ENCODE data around the gene IMMP1L. TPM values are rescaled to one million over a fixed set of nuclear protein-coding genes. Genes with fewer than 3 reads are reported as not detected.

IMMP1L gene
- total RNA-seq, 1 donor from 2014 or later, result 12.3 TPM

DNA sequence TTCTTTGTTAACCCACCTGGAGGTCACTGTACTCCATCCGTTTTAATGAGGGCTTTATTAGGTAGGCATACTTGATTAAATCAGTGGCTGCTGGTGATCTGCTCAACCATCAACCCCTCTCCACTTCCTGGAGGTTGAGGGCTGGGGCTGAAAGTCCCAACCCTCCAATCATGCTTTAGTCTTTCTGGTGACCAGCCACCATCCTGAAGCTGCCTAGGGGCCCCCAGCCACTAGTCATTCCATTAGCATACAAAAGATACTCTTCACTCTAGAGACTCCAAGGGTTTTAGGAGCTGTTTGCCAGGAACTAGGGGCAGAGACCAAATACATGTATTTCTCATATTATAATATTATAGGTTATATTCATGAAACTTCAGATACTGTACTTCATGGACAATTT is 126.3 kb downstream of the IMMP1L start:
- DNase-seq, result no peak

Other genes starting within 250 kb of the IMMP1L start
- gene DCDC1, start 139.9 kb downstream of the IMMP1L start, total RNA-seq, result 0.05 and 0.17 TPM in 2 replicates
- 8.2 and 14.8 TPM in 2 replicates for gene DNAJC24, start 139.8 kb downstream of the IMMP1L start, total RNA-seq
- 17.5 and 18.9 TPM in 2 replicates for gene ELP4, start 145 bp upstream of the IMMP1L start, total RNA-seq